ENCODE data around the gene MTRFR.

Gene MTRFR

DNA sequence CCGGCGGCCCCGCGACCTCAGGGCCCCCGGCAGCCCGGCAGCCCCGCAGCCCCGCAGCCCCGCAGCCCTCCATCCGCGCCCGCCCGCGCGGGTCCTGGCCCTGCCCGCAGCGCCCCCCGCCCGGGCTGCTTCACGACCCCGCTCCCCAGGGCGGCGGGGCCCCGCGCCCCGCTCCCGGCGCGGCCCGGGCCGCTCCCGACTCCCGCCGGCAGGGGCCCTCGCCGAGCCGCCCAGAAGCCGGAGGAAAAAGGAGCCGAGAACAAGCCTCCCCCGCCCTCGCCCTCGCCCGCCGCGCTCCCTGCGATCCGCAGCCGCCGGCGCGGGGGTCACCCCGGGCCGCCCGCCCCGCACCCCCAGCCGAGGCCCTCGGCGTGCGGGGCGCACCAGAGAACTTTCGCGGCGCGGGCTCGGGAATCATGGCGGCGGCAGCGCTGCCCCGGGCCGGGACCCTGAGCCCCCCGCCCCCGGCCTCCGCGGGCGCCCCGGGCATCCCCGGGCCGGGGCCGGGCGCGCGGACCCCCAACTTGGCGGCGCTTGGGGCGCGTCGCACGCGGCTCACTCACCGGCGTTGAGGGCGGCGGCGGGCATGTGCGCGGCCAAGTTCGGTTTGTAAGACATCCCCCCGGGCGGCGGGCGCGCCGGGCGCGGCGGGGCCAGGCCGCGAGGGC, 37.9 kb downstream of the MTRFR start:
- DNase-seq: peak; percentile 73

- DNase-seq: no peak
Observed at GRCh38 chr12:123273166-123273565, 39.9 kb downstream of the MTRFR start.

- no peak for DNase-seq
Observed at GRCh38 chr12:123278101-123278627, 44.9 kb downstream of the MTRFR start.

DNA sequence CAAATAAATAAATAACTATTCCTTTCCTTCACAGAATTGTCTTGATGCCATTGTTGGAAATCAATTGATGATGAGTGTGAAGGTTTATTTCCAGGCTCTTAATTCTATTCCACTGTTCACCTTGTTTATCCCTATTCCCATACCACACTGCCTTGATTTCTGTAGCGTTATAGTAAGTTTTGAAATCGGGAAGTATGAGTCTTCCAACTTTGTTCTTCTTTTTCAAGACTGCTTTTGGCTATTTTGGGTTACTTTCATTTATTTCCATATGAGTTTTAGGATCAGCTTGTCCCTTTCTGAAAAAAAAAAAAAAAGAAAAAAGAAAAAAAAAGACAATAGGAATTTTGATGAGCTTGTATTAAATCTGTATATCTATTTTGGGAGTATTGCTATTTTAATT, 47.7 kb downstream of the MTRFR start:
- no peak for DNase-seq

- DNase-seq: no peak
Observed at GRCh38 chr12:123282111-123282510, 48.9 kb downstream of the MTRFR start.

DNA sequence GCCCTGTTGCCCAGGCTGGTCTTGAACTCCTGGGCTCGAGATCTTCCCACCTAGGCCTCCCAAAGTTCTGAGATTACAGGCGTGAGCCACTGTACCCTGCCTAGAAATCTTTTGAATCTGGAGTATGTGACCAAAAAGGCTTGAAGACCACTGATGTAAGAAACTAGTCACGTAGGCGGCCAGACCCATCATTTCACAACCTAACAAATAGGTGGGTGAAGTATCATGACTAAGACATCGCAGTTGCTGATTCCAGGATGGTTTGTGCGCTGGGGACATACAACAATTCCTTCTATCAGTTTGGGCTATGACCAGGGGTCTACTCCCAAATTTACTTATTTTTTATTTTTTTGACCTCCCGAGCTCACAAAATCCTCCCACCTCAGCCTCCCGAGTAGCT, 50.2 kb downstream of the MTRFR start:
- no peak for DNase-seq

GRCh38 chr12:123284669-123285068, 51.4 kb downstream of the MTRFR start:
- DNase-seq: no peak

GRCh38 chr12:123286652-123287373, 53.6 kb downstream of the MTRFR start:
- no peak for DNase-seq

GRCh38 chr12:123288751-123289346, 55.6 kb downstream of the MTRFR start:
- no peak for DNase-seq

DNA sequence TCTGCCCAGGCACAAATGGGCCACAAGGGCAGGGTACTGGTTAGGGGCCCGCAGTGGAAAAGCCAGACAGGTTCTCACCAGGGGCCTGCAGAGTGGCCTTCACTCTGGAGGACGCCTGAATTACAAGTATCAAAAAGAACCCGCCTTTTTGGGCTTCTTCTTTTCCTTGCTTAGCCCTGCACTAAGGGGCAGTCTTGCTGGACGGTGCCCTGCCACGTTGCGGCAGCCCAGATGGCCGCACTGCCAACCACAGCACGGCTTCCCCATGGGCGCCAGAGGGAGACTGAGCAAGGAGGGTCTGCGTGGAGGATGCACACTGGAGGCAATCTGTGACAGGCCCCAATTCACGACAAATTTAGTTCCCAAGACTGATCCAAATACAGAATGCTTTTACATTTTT, 56.7 kb downstream of the MTRFR start:
- no peak for DNase-seq

DNA sequence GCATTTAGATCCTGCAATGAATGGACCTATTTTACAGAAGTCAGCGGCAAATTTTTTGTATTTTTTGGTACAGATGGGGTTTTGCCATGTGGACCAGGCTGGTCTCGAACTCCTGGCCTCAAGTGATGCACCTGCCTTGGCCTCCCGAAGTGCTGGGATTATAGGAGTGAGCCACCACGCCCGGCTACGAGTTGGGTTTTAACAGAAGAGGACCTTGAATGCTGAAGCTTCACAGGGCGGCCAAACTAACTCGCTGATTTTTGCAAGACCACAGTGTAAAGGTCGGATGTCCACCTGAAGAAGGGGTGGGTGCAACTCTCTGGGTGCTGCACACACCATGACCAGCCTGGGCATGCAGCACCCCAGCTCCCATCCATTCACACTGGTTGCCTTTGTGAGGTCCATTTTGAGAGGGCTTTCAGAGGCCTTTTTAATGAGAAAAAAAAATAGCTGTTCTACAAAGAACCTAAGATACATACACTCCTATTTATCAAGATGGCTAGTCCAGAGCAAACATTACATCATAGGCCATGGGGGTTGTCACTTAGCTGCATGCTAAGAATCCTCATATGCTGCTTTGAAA, 60.0 kb downstream of the MTRFR start:
- DNase-seq: no peak

- DNase-seq: no peak
Observed at GRCh38 chr12:123305136-123305535, 71.9 kb downstream of the MTRFR start.

DNA sequence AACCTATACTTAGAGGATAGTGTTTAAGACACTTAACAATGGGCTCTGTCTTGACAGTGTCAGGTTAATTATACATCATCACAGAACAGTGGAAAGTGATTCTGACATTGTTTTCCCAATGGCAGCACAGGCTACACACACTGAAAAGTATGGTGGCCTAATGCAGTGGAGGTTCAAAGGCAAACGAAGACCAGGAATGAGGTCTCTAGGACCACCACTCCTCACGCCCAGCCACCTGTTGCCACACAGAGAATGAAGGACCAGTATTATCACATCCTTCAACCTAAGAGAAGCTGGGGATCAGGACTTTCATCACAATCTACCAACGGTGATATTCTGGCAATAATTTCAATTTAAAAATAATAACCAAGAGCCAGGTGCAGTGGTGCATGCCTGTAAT, 73.0 kb downstream of the MTRFR start:
- DNase-seq: no peak
